Measurements from ENCODE around the gene PDE3A.

DNA sequence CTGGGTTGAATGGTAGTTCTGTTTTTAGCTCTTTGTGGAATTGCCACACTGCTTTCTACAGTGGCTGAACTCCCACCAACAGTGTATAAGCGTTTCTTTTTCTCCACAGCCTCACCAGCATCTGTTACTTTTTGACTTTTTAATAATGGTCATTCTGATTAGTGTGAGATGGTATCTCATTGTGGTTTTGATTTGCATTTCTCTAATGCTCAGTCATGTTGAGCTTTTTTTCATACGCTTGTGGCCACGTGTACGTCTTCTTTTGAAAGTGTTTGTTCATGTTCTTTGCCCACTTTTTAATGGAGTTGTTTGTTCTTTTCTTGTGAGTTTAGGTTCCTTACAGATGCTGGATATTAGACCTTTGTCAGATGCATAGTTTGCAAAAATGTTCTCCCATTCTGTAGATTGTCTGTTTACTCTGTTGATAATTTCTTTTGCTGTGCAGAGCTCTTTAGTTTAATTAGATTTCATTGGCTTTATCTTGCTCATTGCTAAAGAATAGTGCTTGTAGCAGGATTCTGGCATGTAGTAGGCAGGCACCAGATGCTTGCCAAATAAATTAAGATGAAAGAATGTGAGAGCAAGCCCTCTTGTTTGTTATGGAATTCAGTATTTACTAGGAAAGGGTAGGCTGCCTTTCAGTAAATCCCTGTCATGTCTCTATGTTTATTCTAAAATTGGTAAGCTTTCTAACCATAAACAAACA, 86.8 kb downstream of the PDE3A start:
- TF ChIP-seq, protein P1, sequence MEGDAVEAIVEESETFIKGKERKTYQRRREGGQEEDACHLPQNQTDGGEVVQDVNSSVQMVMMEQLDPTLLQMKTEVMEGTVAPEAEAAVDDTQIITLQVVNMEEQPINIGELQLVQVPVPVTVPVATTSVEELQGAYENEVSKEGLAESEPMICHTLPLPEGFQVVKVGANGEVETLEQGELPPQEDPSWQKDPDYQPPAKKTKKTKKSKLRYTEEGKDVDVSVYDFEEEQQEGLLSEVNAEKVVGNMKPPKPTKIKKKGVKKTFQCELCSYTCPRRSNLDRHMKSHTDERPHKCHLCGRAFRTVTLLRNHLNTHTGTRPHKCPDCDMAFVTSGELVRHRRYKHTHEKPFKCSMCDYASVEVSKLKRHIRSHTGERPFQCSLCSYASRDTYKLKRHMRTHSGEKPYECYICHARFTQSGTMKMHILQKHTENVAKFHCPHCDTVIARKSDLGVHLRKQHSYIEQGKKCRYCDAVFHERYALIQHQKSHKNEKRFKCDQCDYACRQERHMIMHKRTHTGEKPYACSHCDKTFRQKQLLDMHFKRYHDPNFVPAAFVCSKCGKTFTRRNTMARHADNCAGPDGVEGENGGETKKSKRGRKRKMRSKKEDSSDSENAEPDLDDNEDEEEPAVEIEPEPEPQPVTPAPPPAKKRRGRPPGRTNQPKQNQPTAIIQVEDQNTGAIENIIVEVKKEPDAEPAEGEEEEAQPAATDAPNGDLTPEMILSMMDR (IDR thresholded peaks at IDR 0.05; ENCODE audit: poor library complexity) = no peak
- TF ChIP-seq EZH2 (IDR thresholded peaks at IDR 0.05; ENCODE audit: borderline replicate concordance) (no peak), EZH2phosphoT487 (IDR thresholded peaks at IDR 0.05; ENCODE audit: low read depth, severe bottlenecking, unreplicated experiment) (no peak)

All from hepatocyte (in vitro differentiated cells).